HCT116 (cell line): ENCODE data around the gene GOLM1. TPM values are rescaled to one million over a fixed set of nuclear protein-coding genes. Genes with fewer than 3 reads are reported as not detected.

Source experiments
- ATAC-seq: fragments of 200-7000 bp; cut with Tn5 transposase; 2 replicates; pipeline ENCODE4 v1.9.1; 2020; ENCODE audit warnings: mild to moderate bottlenecking, moderate library complexity
- BruUV-seq: library from RNA; stranded (reverse); fragments of 400-500 nt; replicated peaks from 2 replicates; lab custom pipeline; 2021; lab: Mats Ljungman, UMichigan
- CTCF ChIA-PET: fragments of 300-600 bp; sonication (Branson Sonifier 250); formaldehyde crosslinking; loops from one replicate; lab custom pipeline; 2021; ENCODE audit warnings: antibody characterized with exemption; lab: Charles Lee
- POLR2A ChIA-PET: fragments of 300-600, 350-600 bp; sonication (Branson Sonifier 250); formaldehyde crosslinking; loops from one replicate; lab custom pipeline; 2021; ENCODE audit warnings: antibody characterized with exemption; lab: Charles Lee
- RAD21 ChIA-PET, 2 experiments: fragments of 300-600 bp; sonication (Branson Sonifier 250); formaldehyde crosslinking; loops; one replicate each; lab custom pipeline; 2023; ENCODE audit warnings: low total read pairs in 2 of 2; ENCODE audit not compliant: uncharacterized antibody in 2 of 2, unreplicated experiment in 2 of 2, low non-redundant PET in 1 of 2; lab: Charles Lee
- DNase-seq: peaks from one replicate; pipeline ENCODE4 v3.0.0-alpha.2; 2010; ENCODE audit warnings: low read depth, low spot score
- H2AFZ ChIP-seq: fragments of 200-600 bp; shearing (Covaris generic), sonication (generic); 2 replicates; pipeline ENCODE4 v1.6.1; 2017; ENCODE audit warnings: low read depth, mixed run types, mixed read lengths, antibody characterized with exemption, low read length; ENCODE audit not compliant: poor library complexity, severe bottlenecking
- H3K27ac ChIP-seq: 2 replicates; pipeline ENCODE4 v1.5.1; 2012; ENCODE audit warnings: low read depth, low read length
- H3K27me3 ChIP-seq: fragments of 200-600 bp; sonication (generic); 2 replicates; pipeline ENCODE4 v1.6.1; 2016; ENCODE audit warnings: mixed run types, low read length, mixed read lengths; ENCODE audit not compliant: insufficient read depth
- H3K36me3 ChIP-seq, 2 experiments: fragments of 200-500 bp in 1 of 2; fragments of 200-600 bp in 1 of 2; sonication (Bioruptor generic) in 1 of 2; sonication (generic) in 1 of 2; 2 replicates each; pipeline versions ENCODE4 v1.5.1 to v1.6.1; 2014 to 2016; ENCODE audit warnings: low read length in 2 of 2, inconsistent platforms in 1 of 2, mixed read lengths in 1 of 2, mixed run types in 1 of 2; ENCODE audit not compliant: insufficient read depth in 2 of 2, control insufficient read depth in 1 of 2
- H3K4me1 ChIP-seq, 2 experiments: fragments of 200-600 bp in 1 of 2; sonication (generic) in 1 of 2; 2 replicates each; pipeline versions ENCODE4 v1.5.1 to v1.6.1; 2012 to 2017; ENCODE audit warnings: low read length in 2 of 2, inconsistent platforms in 1 of 2, mild to moderate bottlenecking in 1 of 2, mixed read lengths in 1 of 2, mixed run types in 1 of 2, moderate library complexity in 1 of 2; ENCODE audit not compliant: insufficient read depth in 2 of 2, control insufficient read depth in 1 of 2
- H3K4me2 ChIP-seq: fragments of 200-600 bp; sonication (generic); 2 replicates; pipeline ENCODE4 v1.6.1; 2017; ENCODE audit warnings: mixed run types, low read length, mixed read lengths
- H3K4me3 ChIP-seq, 2 experiments: fragments of 200-600 bp in 1 of 2; sonication (generic) in 1 of 2; replicated peaks in 1 of 2; 2 replicates each; pipeline ENCODE4 v1.5.1; 2011 to 2016; ENCODE audit warnings: low read length in 2 of 2, control low read depth in 1 of 2, low read depth in 1 of 2, mild to moderate bottlenecking in 1 of 2, mixed read lengths in 1 of 2, mixed run types in 1 of 2
- H3K79me2 ChIP-seq: fragments of 200-600 bp; sonication (generic); 2 replicates; pipeline ENCODE4 v1.6.1; 2017; ENCODE audit warnings: mild to moderate bottlenecking, mixed run types, low read length, moderate library complexity, mixed read lengths; ENCODE audit not compliant: insufficient read depth
- H3K9ac ChIP-seq: fragments of 200-600 bp; sonication (generic); 2 replicates; pipeline ENCODE4 v1.6.1; 2016; ENCODE audit warnings: low read length, mixed read lengths
- H3K9me2 ChIP-seq: fragments of 200-600 bp; sonication (generic), shearing (Covaris generic); 2 replicates; pipeline ENCODE4 v1.6.1; 2017; ENCODE audit warnings: mixed run types, mild to moderate bottlenecking, moderate library complexity; ENCODE audit not compliant: insufficient read depth
- H3K9me3 ChIP-seq, 2 experiments: fragments of 200-500 bp in 1 of 2; fragments of 200-600 bp in 1 of 2; sonication (Bioruptor generic) in 1 of 2; sonication (generic) in 1 of 2; 2 replicates each; pipeline ENCODE4 v1.6.1; 2014 to 2017; ENCODE audit warnings: low read length in 2 of 2, mixed read lengths in 2 of 2, inconsistent platforms in 1 of 2, low read depth in 1 of 2, mild to moderate bottlenecking in 1 of 2, mixed run types in 1 of 2, moderate library complexity in 1 of 2; ENCODE audit not compliant: control insufficient read depth in 1 of 2, insufficient read depth in 1 of 2
- H4K20me1 ChIP-seq: fragments of 200-600 bp; sonication (generic), shearing (Covaris generic); 2 replicates; pipeline ENCODE4 v1.6.1; 2017; ENCODE audit warnings: mixed run types, mild to moderate bottlenecking, moderate library complexity; ENCODE audit not compliant: insufficient read depth
- CTCF ChIP-seq, 3 experiments: fragments of 200-600 bp in 1 of 3; sonication (generic) in 1 of 3; IDR thresholded peaks in 2 of 3; conservative IDR thresholded peaks in 1 of 3; 2 replicates each; pipeline ENCODE4 v1.5.1; 2012 to 2017; ENCODE audit warnings: low read depth in 2 of 3, low read length in 2 of 3, antibody characterized with exemption in 1 of 3, borderline replicate concordance in 1 of 3, control low read depth in 1 of 3, mild to moderate bottlenecking in 1 of 3, mixed read lengths in 1 of 3, mixed run types in 1 of 3, moderate library complexity in 1 of 3; ENCODE audit not compliant: insufficient read depth in 1 of 3
- EZH2phosphoT487 ChIP-seq: fragments of 200-600 bp; IDR thresholded peaks from 2 replicates; pipeline ENCODE4 v1.6.1; 2018; ENCODE audit warnings: antibody characterized with exemption, borderline replicate concordance
- JUND ChIP-seq: IDR thresholded peaks from 2 replicates; pipeline ENCODE4 v1.6.1; 2012
- REST ChIP-seq: IDR thresholded peaks from 2 replicates; pipeline ENCODE4 v1.6.1; 2012; ENCODE audit warnings: low read depth
- SRF ChIP-seq: IDR thresholded peaks from 2 replicates; pipeline ENCODE4 v1.6.1; 2012; ENCODE audit warnings: low read depth
- YY1 ChIP-seq: IDR thresholded peaks from 2 replicates; pipeline ENCODE4 v1.6.1; 2011; ENCODE audit warnings: low read length, low read depth, moderate library complexity, mild to moderate bottlenecking; ENCODE audit not compliant: insufficient replicate concordance; ENCODE audit errors: extremely low read depth
- ZFX ChIP-seq: fragments of 450-650 bp; IDR thresholded peaks from 2 replicates; pipeline ENCODE4 v1.6.1; 2017
- intact Hi-C: fragments of 100-400 bp; cut with micrococcal nuclease; formaldehyde crosslinking; loops from 2 replicates; pipeline ENCODE4 v1.10.0; 2022
- total RNA-seq: library from RNA; stranded (reverse); gene quantifications from one replicate; pipeline ENCODE4 v1.2.1, GENCODE V29; 2021; ENCODE audit not compliant: unreplicated experiment

The GOLM1 gene
- total RNA-seq, 1 experiment from 2014 or later, result 69.8 TPM

GRCh38 chr9:86057491-86057890 is 41.9 kb downstream of the GOLM1 start:
- Histone ChIP-seq H3K36me3 (no peaks in the 10 kb centered on the region), H2AFZ (no peak overlapping the region), H3K9me2 (no peaks in the 10 kb centered on the region), H3K27me3 (no peaks in the 10 kb centered on the region), H3K4me2 (no peak overlapping the region), H3K9me3 (no peaks in the 10 kb centered on the region), H3K4me1 (no peaks in the 10 kb centered on the region), H3K9ac (no peak overlapping the region), H3K79me2 (peaks cover 21% of the 10 kb centered on the region; the same call in 1 of the 2 replicates), H3K4me3 (no peak overlapping the region), H3K27ac (no peak overlapping the region), H4K20me1 (no peaks in the 10 kb centered on the region)
- ATAC-seq (no peak), DNase-seq (no peak)
- CTCF ChIA-PET, result no interaction called here
- intact Hi-C loops, result no loop called here
- POLR2A ChIA-PET, result no interaction called here
- BruUV-seq, result no TSS peak
- RAD21 ChIA-PET, result no interaction called here
- no peak for TF ChIP-seq REST
- TF ChIP-seq YY1, result no peak
- no peak for TF ChIP-seq EZH2phosphoT487
- no peak for TF ChIP-seq SRF
- TF ChIP-seq CTCF (IDR thresholded peaks at IDR 0.05 in 2 of 3, conservative IDR thresholded peaks at IDR 0.05 in 1 of 3; ENCODE audit: borderline replicate concordance in 1 of 3, insufficient read depth in 1 of 3, low read depth in 2 of 3, low read length in 2 of 3), result no peak
- no peak for TF ChIP-seq JUND
- TF ChIP-seq ZFX, result no peak
